IMR-90 (cell line): Measurements from ENCODE around the gene PLIN4. TPM values are rescaled to one million over a fixed set of nuclear protein-coding genes. Genes with fewer than 3 reads are reported as not detected.

ENCODE experiments used
- ATAC-seq: fragments of 200-7000 bp; cut with Tn5 transposase; 2 replicates; pipeline ENCODE4 v1.9.1; 2020; ENCODE audit warnings: low read depth, mild to moderate bottlenecking, moderate library complexity
- BruUV-seq: library from RNA; stranded (reverse); fragments of 400-500 nt; replicated peaks from 2 replicates; lab custom pipeline; 2021; lab: Mats Ljungman, UMichigan
- CTCF ChIA-PET: fragments of 300-600 bp; formaldehyde crosslinking; extraction: SDS; loops from one replicate; lab custom pipeline; 2021; ENCODE audit warnings: antibody characterized with exemption; lab: Yijun Ruan, JAX
- POLR2A ChIA-PET: fragments of 300-600 bp; sonication (Branson Sonifier 250); formaldehyde crosslinking; loops from one replicate; lab custom pipeline; 2022; ENCODE audit warnings: antibody characterized with exemption; ENCODE audit not compliant: unreplicated experiment; lab: Charles Lee
- DNase-seq: peaks from one replicate; pipeline ENCODE4 v3.0.0; 2013
- H2AFZ ChIP-seq: replicated peaks from 2 replicates; pipeline ENCODE3; 2013; ENCODE audit warnings: low read length, mild to moderate bottlenecking; ENCODE audit not compliant: poor library complexity
- H2AK5ac ChIP-seq: 2 replicates; pipeline ENCODE4 v1.6.1; 2013; ENCODE audit warnings: low read depth, low read length, inconsistent platforms
- H2AK9ac ChIP-seq: replicated peaks from 2 replicates; pipeline ENCODE3; 2013; ENCODE audit warnings: mild to moderate bottlenecking, low read depth, low read length, moderate library complexity; ENCODE audit not compliant: poor library complexity
- H2BK120ac ChIP-seq: 2 replicates; pipeline ENCODE4 v1.6.1; 2013; ENCODE audit warnings: low read depth, low read length, inconsistent platforms
- H2BK15ac ChIP-seq: 3 replicates; pipeline ENCODE4 v1.6.1; 2013; ENCODE audit warnings: low read depth, low read length, inconsistent platforms
- H2BK20ac ChIP-seq: 2 replicates; pipeline ENCODE4 v1.6.1; 2013; ENCODE audit warnings: low read depth, mild to moderate bottlenecking, inconsistent platforms, low read length, moderate library complexity
- H2BK5ac ChIP-seq: 2 replicates; pipeline ENCODE4 v1.6.1; 2013; ENCODE audit warnings: mild to moderate bottlenecking, low read depth, low read length, inconsistent platforms; ENCODE audit not compliant: poor library complexity, severe bottlenecking
- H3K14ac ChIP-seq: replicated peaks from 2 replicates; pipeline ENCODE4 v1.6.1; 2013; ENCODE audit warnings: low read depth, low read length, inconsistent platforms
- H3K18ac ChIP-seq: 2 replicates; pipeline ENCODE4 v1.6.1; 2013; ENCODE audit warnings: low read depth, low read length, control low read depth
- H3K23ac ChIP-seq: 2 replicates; pipeline ENCODE4 v1.6.1; 2013; ENCODE audit warnings: low read depth, low read length, inconsistent platforms
- H3K27ac ChIP-seq: 2 replicates; pipeline ENCODE4 v1.5.1; 2013; ENCODE audit warnings: mild to moderate bottlenecking, control low read depth, low read length; ENCODE audit not compliant: insufficient read depth
- H3K27me3 ChIP-seq: 2 replicates; pipeline ENCODE4 v1.6.1; 2013; ENCODE audit warnings: low read length; ENCODE audit not compliant: control insufficient read depth, insufficient read depth
- H3K36me3 ChIP-seq: 2 replicates; pipeline ENCODE4 v1.6.1; 2013; ENCODE audit warnings: low read length, mixed read lengths; ENCODE audit not compliant: control insufficient read depth, insufficient read depth
- H3K4ac ChIP-seq: 2 replicates; pipeline ENCODE4 v1.6.1; 2013; ENCODE audit warnings: low read depth, low read length, inconsistent platforms
- H3K4me1 ChIP-seq: 2 replicates; pipeline ENCODE4 v1.6.1; 2013; ENCODE audit warnings: low read length, mixed read lengths; ENCODE audit not compliant: control insufficient read depth, insufficient read depth
- H3K4me2 ChIP-seq: 2 replicates; pipeline ENCODE4 v1.6.1; 2013; ENCODE audit warnings: low read depth, mild to moderate bottlenecking, control low read depth, low read length, moderate library complexity
- H3K4me3 ChIP-seq: 2 replicates; pipeline ENCODE4 v1.5.1; 2013; ENCODE audit warnings: low read depth, mild to moderate bottlenecking, control low read depth, low read length, moderate library complexity; ENCODE audit not compliant: insufficient read depth
- H3K56ac ChIP-seq: 2 replicates; pipeline ENCODE4 v1.6.1; 2013; ENCODE audit warnings: low read length, inconsistent platforms; ENCODE audit not compliant: insufficient read depth; ENCODE audit errors: extremely low read depth
- H3K79me1 ChIP-seq, 2 experiments: 2 replicates each; pipeline ENCODE4 v1.6.1; 2013; ENCODE audit warnings: low read length in 2 of 2, inconsistent platforms in 1 of 2, low read depth in 1 of 2
- H3K9ac ChIP-seq: 2 replicates; pipeline ENCODE4 v1.6.1; 2013; ENCODE audit warnings: low read depth, low read length, control low read depth
- H3K9me1 ChIP-seq: 2 replicates; pipeline ENCODE4 v1.6.1; 2013; ENCODE audit warnings: low read length, inconsistent platforms; ENCODE audit not compliant: insufficient read depth
- H3K9me3 ChIP-seq: 2 replicates; pipeline ENCODE4 v1.6.1; 2013; ENCODE audit warnings: low read length; ENCODE audit not compliant: control insufficient read depth, insufficient read depth
- H4K20me1 ChIP-seq: 2 replicates; pipeline ENCODE4 v1.6.1; 2013; ENCODE audit warnings: low read length, inconsistent platforms; ENCODE audit not compliant: insufficient read depth
- H4K5ac ChIP-seq: 2 replicates; pipeline ENCODE4 v1.6.1; 2013; ENCODE audit warnings: mild to moderate bottlenecking, low read depth, low read length, control low read depth
- H4K8ac ChIP-seq, 2 experiments: 2 replicates each; pipeline ENCODE4 v1.6.1; 2013; ENCODE audit warnings: low read depth in 2 of 2, low read length in 2 of 2, control low read depth in 1 of 2, inconsistent platforms in 1 of 2
- H4K91ac ChIP-seq: 2 replicates; pipeline ENCODE4 v1.6.1; 2013; ENCODE audit warnings: low read depth, low read length, inconsistent platforms; ENCODE audit not compliant: insufficient read depth
- BHLHE40 ChIP-seq: fragments of 150-350 bp; IDR thresholded peaks from 2 replicates; pipeline ENCODE4 v1.6.1; 2016; ENCODE audit warnings: mild to moderate bottlenecking, low read depth, low read length
- CHD1 ChIP-seq: IDR thresholded peaks from 2 replicates; pipeline ENCODE4 v1.6.1; 2012; ENCODE audit warnings: low read depth, low read length, improper control_type of control experiment
- RFX5 ChIP-seq: IDR thresholded peaks from 2 replicates; pipeline ENCODE4 v1.8.0; 2012; ENCODE audit warnings: low read depth, mild to moderate bottlenecking, low read length, moderate library complexity
- SMC3 ChIP-seq: fragments of 150-350 bp; IDR thresholded peaks from 2 replicates; pipeline ENCODE4 v1.6.1; 2016; ENCODE audit warnings: low read depth, mild to moderate bottlenecking, antibody characterized with exemption, low read length, moderate library complexity
- WGBS, 2 experiments: methylation state at CpG; one replicate each; pipeline versions ENCODE4 v1.1.5 to v1.1.7; 2013; ENCODE audit warnings: missing lambda C conversion rate in 2 of 2; ENCODE audit not compliant: insufficient read length in 1 of 2; ENCODE audit errors: extremely low coverage in 2 of 2; 5-methylcytosine and 5-hydroxymethylcytosine counted together
- dilution Hi-C: fragments of 300-500 bp; cut with HindIII; formaldehyde crosslinking; loops from one replicate; pipeline ENCODE4 v1.14.3; 2018; ENCODE audit warnings: low sequenced_read_pairs; ENCODE audit not compliant: unreplicated experiment
- in situ Hi-C: fragments of 300-500 bp; cut with MboI; formaldehyde crosslinking; loops from 3 replicates; pipeline ENCODE4 v1.14.3; 2019; ENCODE audit warnings: low sequenced_read_pairs, inconsistent platforms, mixed read lengths
- intact Hi-C: fragments of 100-400 bp; cut with micrococcal nuclease; formaldehyde crosslinking; loops from 2 replicates; pipeline ENCODE4 v1.10.0; 2022
- polyA plus RNA-seq, 3 experiments: library from polyadenylated mRNA; depleted of rRNA; stranded (reverse); fragments of >200 nt; gene quantifications; 2 replicates each; pipeline ENCODE4 v1.2.3, GENCODE V29; 2012; ENCODE audit warnings: low replicate concordance in 1 of 3
- total RNA-seq: library from RNA; depleted of rRNA; stranded (reverse); fragments of >200 nt; gene quantifications from 2 replicates; pipeline ENCODE4 v1.2.3, GENCODE V29; 2012

PLIN4 gene
- total and polyA plus RNA-seq, 2 of the 4 experiments (the other 2 are of a cell fraction): under 0.01 to 0.09 TPM

DNA sequence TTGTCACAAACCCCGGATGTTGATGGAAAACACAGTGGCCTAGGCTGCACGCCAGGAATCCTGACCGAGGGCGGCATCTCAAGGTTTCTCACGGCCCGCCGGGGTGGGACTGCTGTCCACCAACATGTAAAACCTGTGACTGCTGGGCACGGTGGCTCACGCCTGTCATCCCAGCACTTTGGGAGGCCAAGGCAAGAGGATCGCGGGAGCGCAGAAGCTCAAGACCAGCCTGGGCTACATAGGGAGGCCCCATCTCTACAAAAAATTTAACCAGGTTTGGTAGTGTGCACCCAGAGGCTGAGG lies 11.2 kb downstream of the PLIN4 start:
- H3K18ac ChIP-seq: no peak overlapping the region
- H3K9me3 ChIP-seq: no peaks in the 10 kb centered on the region
- DNase-seq: no peak
- H3K27me3 ChIP-seq: no peaks in the 10 kb centered on the region
- no peak overlapping the region for H3K56ac ChIP-seq
- peaks cover 4% of the 10 kb centered on the region for H3K4me1 ChIP-seq
- no peak overlapping the region for H3K4me3 ChIP-seq
- no peak overlapping the region for H3K14ac ChIP-seq
- H3K27ac ChIP-seq: no peak overlapping the region
- peaks cover 8% of the 10 kb centered on the region; the same call in 1 of the 2 replicates for H3K9me1 ChIP-seq
- H2BK120ac ChIP-seq: no peak overlapping the region
- no peak overlapping the region for H3K4ac ChIP-seq
- BruUV-seq: no TSS peak
- no peak overlapping the region for H2BK15ac ChIP-seq
- H2AK9ac ChIP-seq: no peak overlapping the region
- CTCF ChIA-PET: no interaction called here
- no peak overlapping the region for H3K9ac ChIP-seq
- no peak overlapping the region for H2BK20ac ChIP-seq
- H4K20me1 ChIP-seq: no peaks in the 10 kb centered on the region
- no peak overlapping the region for H4K5ac ChIP-seq
- WGBS, 2 experiments: 92% methylated on average over 5 of the region's 12 CpGs; no CpG with 5 or more reads in 1 of the 2 experiments
- peaks cover 0 to 8% of the 10 kb centered on the region in 2 experiments; a peak in 1 of 4 replicates for H3K79me1 ChIP-seq
- H4K91ac ChIP-seq: no peak overlapping the region
- H3K36me3 ChIP-seq: peaks cover 29% of the 10 kb centered on the region
- intact Hi-C loops (no loop called here), dilution Hi-C loops (no loop called here), in situ Hi-C loops (no loop called here)
- POLR2A ChIA-PET: no interaction called here
- no peak overlapping the region for H2BK5ac ChIP-seq
- peak overlapping the region in 1 of 2 experiments; percentile 27; a peak in 1 of 4 replicates for H4K8ac ChIP-seq
- 0 out of 2 replicates have a peak overlapping the region, but pooled peaks have one; percentile 8 for H2AK5ac ChIP-seq
- no peak overlapping the region for H3K23ac ChIP-seq
- no peak overlapping the region for H3K4me2 ChIP-seq
- no peak overlapping the region for H2AFZ ChIP-seq
- TF ChIP-seq SMC3 (no peak), CHD1 (no peak), RFX5 (no peak), BHLHE40 (no peak)
- ATAC-seq: no peak
